H1 (cell line): ENCODE results near the gene FCF1. TPM values are rescaled to one million over a fixed set of nuclear protein-coding genes. Genes with fewer than 3 reads are reported as not detected.

Experiments
- CTCF ChIA-PET: fragments of 300-600 bp; sonication (Branson Sonifier 250); formaldehyde crosslinking; loops from one replicate; lab custom pipeline; 2021; ENCODE audit not compliant: partially characterized antibody; lab: Charles Lee
- POLR2A ChIA-PET: fragments of 300-600 bp; sonication (Branson Sonifier 250); formaldehyde crosslinking; loops from one replicate; lab custom pipeline; 2021; ENCODE audit warnings: inconsistent platforms; ENCODE audit not compliant: partially characterized antibody; lab: Charles Lee
- DNase-seq, 2 experiments: peaks; one replicate each; pipeline versions ENCODE4 v3.0.0 to v3.0.0-alpha.2; 2010 to 2022; ENCODE audit warnings: low spot score in 2 of 2, low read depth in 1 of 2, mixed read lengths in 1 of 2
- FAIRE-seq: peaks from 2 replicates; lab custom pipeline; 2011; peaks lifted over from hg19 to GRCh38; lab: Jason Lieb, UNC
- H2AFZ ChIP-seq: 2 replicates; pipeline ENCODE4 v1.8.1; 2012; ENCODE audit warnings: low read length, inconsistent platforms
- H2AK5ac ChIP-seq: 2 replicates; pipeline ENCODE4 v1.6.1; 2013; ENCODE audit warnings: low read depth, low read length
- H2BK120ac ChIP-seq: replicated peaks from 2 replicates; pipeline ENCODE3; 2013; ENCODE audit warnings: low read depth, low read length, inconsistent platforms
- H2BK12ac ChIP-seq: 2 replicates; pipeline ENCODE4 v1.6.1; 2013; ENCODE audit warnings: low read depth, low read length
- H2BK15ac ChIP-seq: 2 replicates; pipeline ENCODE4 v1.6.1; 2013; ENCODE audit warnings: low read length
- H2BK20ac ChIP-seq: 2 replicates; pipeline ENCODE4 v1.6.1; 2013; ENCODE audit warnings: low read length
- H2BK5ac ChIP-seq: 2 replicates; pipeline ENCODE4 v1.6.1; 2013; ENCODE audit warnings: low read depth, low read length
- H3K14ac ChIP-seq: 2 replicates; pipeline ENCODE4 v1.6.1; 2013; ENCODE audit warnings: inconsistent platforms; ENCODE audit not compliant: insufficient read length
- H3K18ac ChIP-seq: 2 replicates; pipeline ENCODE4 v1.6.1; 2013; ENCODE audit warnings: low read length; ENCODE audit errors: extremely low read depth
- H3K23ac ChIP-seq: 2 replicates; pipeline ENCODE4 v1.6.1; 2013; ENCODE audit warnings: inconsistent platforms; ENCODE audit not compliant: insufficient read length
- H3K23me2 ChIP-seq: 2 replicates; pipeline ENCODE4 v1.6.1; 2013; ENCODE audit warnings: low read depth, low read length
- H3K27ac ChIP-seq: 2 replicates; pipeline ENCODE4 v1.6.1; 2011; ENCODE audit warnings: low read depth, low read length, inconsistent platforms
- H3K27me3 ChIP-seq, 4 experiments: replicated peaks in 1 of 4; 1 replicate in 1 of 4; 2 replicates in 3 of 4; pipeline versions ENCODE4 v1.6.1 to v1.8.1; 2011 to 2013; ENCODE audit warnings: low read length in 3 of 4, mild to moderate bottlenecking in 3 of 4, inconsistent platforms in 2 of 4, mixed read lengths in 2 of 4, moderate library complexity in 1 of 4; ENCODE audit not compliant: control insufficient read depth in 3 of 4, insufficient read depth in 3 of 4; ENCODE audit errors: extremely low read depth in 1 of 4
- H3K36me3 ChIP-seq, 4 experiments: 2 replicates each; pipeline versions ENCODE4 v1.6.1 to v1.8.1; 2011 to 2013; ENCODE audit warnings: mild to moderate bottlenecking in 4 of 4, low read length in 3 of 4, moderate library complexity in 2 of 4, control low read depth in 1 of 4, inconsistent platforms in 1 of 4; ENCODE audit not compliant: insufficient read depth in 4 of 4, control insufficient read depth in 2 of 4
- H3K4ac ChIP-seq: replicated peaks from 2 replicates; pipeline ENCODE3; 2013; ENCODE audit warnings: low read length, low read depth, mixed read lengths, inconsistent platforms; ENCODE audit not compliant: insufficient read length
- H3K4me1 ChIP-seq, 4 experiments: replicated peaks in 1 of 4; 1 replicate in 1 of 4; 2 replicates in 3 of 4; pipeline versions ENCODE4 v1.6.1 to v1.8.1; 2011 to 2013; ENCODE audit warnings: low read length in 3 of 4, inconsistent platforms in 2 of 4, mixed read lengths in 1 of 4; ENCODE audit not compliant: insufficient read depth in 4 of 4, control insufficient read depth in 3 of 4
- H3K4me2 ChIP-seq, 2 experiments: 2 replicates each; pipeline versions ENCODE4 v1.6.1 to v1.8.1; 2011 to 2013; ENCODE audit warnings: low read depth in 2 of 2, low read length in 2 of 2, control low read depth in 1 of 2, inconsistent platforms in 1 of 2, mild to moderate bottlenecking in 1 of 2; ENCODE audit not compliant: insufficient read depth in 1 of 2
- H3K4me3 ChIP-seq, 4 experiments: fragments of 200-600, 300-600 bp in 1 of 4; sonication (generic), shearing (Covaris generic), sonication (Bioruptor Twin) in 1 of 4; 2 replicates each; pipeline versions ENCODE4 v1.5.1 to v1.8.1; 2011 to 2016; ENCODE audit warnings: low read length in 4 of 4, low read depth in 3 of 4, control low read depth in 2 of 4, inconsistent platforms in 2 of 4, mild to moderate bottlenecking in 2 of 4, mixed read lengths in 1 of 4, moderate library complexity in 1 of 4; ENCODE audit not compliant: insufficient read depth in 2 of 4; ENCODE audit errors: extremely low read depth in 1 of 4
- H3K56ac ChIP-seq: replicated peaks from 2 replicates; pipeline ENCODE3; 2013; ENCODE audit warnings: low read depth, mild to moderate bottlenecking, mixed read lengths, low read length, inconsistent platforms; ENCODE audit not compliant: insufficient read length
- H3K79me1 ChIP-seq: 2 replicates; pipeline ENCODE4 v1.6.1; 2013; ENCODE audit warnings: low read depth, low read length, control low read depth
- H3K79me2 ChIP-seq, 2 experiments: 2 replicates each; pipeline versions ENCODE4 v1.6.1 to v1.8.1; 2012 to 2013; ENCODE audit warnings: low read length in 2 of 2, mild to moderate bottlenecking in 2 of 2, inconsistent platforms in 1 of 2; ENCODE audit not compliant: insufficient read depth in 2 of 2, control insufficient read depth in 1 of 2
- H3K9ac ChIP-seq, 4 experiments: replicated peaks in 1 of 4; 1 replicate in 1 of 4; 2 replicates in 3 of 4; pipeline versions ENCODE4 v1.6.1 to v1.8.1; 2011 to 2013; ENCODE audit warnings: low read depth in 3 of 4, low read length in 3 of 4, control low read depth in 2 of 4, mild to moderate bottlenecking in 2 of 4, moderate library complexity in 2 of 4, inconsistent platforms in 1 of 4; ENCODE audit errors: extremely low read depth in 1 of 4
- H3K9me3 ChIP-seq, 2 experiments: 2 replicates each; pipeline versions ENCODE4 v1.6.1 to v1.8.1; 2012 to 2013; ENCODE audit warnings: mild to moderate bottlenecking in 2 of 2, moderate library complexity in 2 of 2, control low read depth in 1 of 2, inconsistent platforms in 1 of 2, low read depth in 1 of 2, low read length in 1 of 2, mixed read lengths in 1 of 2; ENCODE audit not compliant: insufficient read depth in 2 of 2
- H4K20me1 ChIP-seq, 2 experiments: replicated peaks in 1 of 2; 2 replicates each; pipeline versions ENCODE3 to v1.8.1; 2011 to 2013; ENCODE audit warnings: inconsistent platforms in 2 of 2, low read length in 2 of 2, mild to moderate bottlenecking in 1 of 2; ENCODE audit not compliant: insufficient read depth in 2 of 2, control insufficient read depth in 1 of 2
- H4K5ac ChIP-seq: 2 replicates; pipeline ENCODE4 v1.6.1; 2013; ENCODE audit warnings: low read length, low read depth, mixed read lengths, inconsistent platforms; ENCODE audit not compliant: insufficient read length
- H4K8ac ChIP-seq: 2 replicates; pipeline ENCODE4 v1.8.0; 2013; ENCODE audit warnings: mild to moderate bottlenecking, moderate library complexity, low read length, inconsistent platforms; ENCODE audit not compliant: insufficient read depth; ENCODE audit errors: extremely low read depth
- H4K91ac ChIP-seq: replicated peaks from 2 replicates; pipeline ENCODE3; 2013; ENCODE audit warnings: low read length, mixed read lengths, inconsistent platforms; ENCODE audit not compliant: insufficient read length
- ASH2L ChIP-seq: fragments of 200-600, 300-600 bp; sonication (generic); IDR thresholded peaks from one replicate; pipeline ENCODE4 v1.7.1; 2017; ENCODE audit warnings: low read length
- CBX5 ChIP-seq: fragments of 300-800, 300-1000 bp; sonication (generic); IDR thresholded peaks from 2 replicates; pipeline ENCODE4 v1.7.1; 2016; ENCODE audit warnings: antibody characterized with exemption, low read length, low read depth
- EGR1 ChIP-seq: IDR thresholded peaks from 2 replicates; pipeline ENCODE4 v1.6.1; 2011; ENCODE audit warnings: low read depth, low read length, borderline replicate concordance
- GABPA ChIP-seq: IDR thresholded peaks from 2 replicates; pipeline ENCODE4 v1.6.1; 2011; ENCODE audit warnings: mild to moderate bottlenecking, low read length, moderate library complexity, borderline replicate concordance; ENCODE audit not compliant: insufficient read depth
- NANOG ChIP-seq: IDR thresholded peaks from 2 replicates; pipeline ENCODE4 v1.6.1; 2011; ENCODE audit warnings: low read length, low read depth, mild to moderate bottlenecking, inconsistent platforms; ENCODE audit not compliant: insufficient read depth, poor library complexity, severe bottlenecking
- POU5F1 ChIP-seq: IDR thresholded peaks from 2 replicates; pipeline ENCODE4 v1.6.1; 2011; ENCODE audit warnings: low read depth, mild to moderate bottlenecking, low read length, moderate library complexity
- RAD21 ChIP-seq, 2 experiments: IDR thresholded peaks in 1 of 2; conservative IDR thresholded peaks in 1 of 2; 2 replicates each; pipeline ENCODE4 v1.6.1; 2011; ENCODE audit warnings: low read depth in 2 of 2, low read length in 2 of 2, improper control_type of control experiment in 1 of 2, inconsistent platforms in 1 of 2, mild to moderate bottlenecking in 1 of 2, moderate library complexity in 1 of 2
- TBP ChIP-seq: IDR thresholded peaks from 2 replicates; pipeline ENCODE4 v1.6.1; 2011; ENCODE audit warnings: low read depth, low read length, improper control_type of control experiment
- TCF12 ChIP-seq: IDR thresholded peaks from 2 replicates; pipeline ENCODE4 v1.6.1; 2011; ENCODE audit warnings: low read depth, mild to moderate bottlenecking, low read length
- YY1 ChIP-seq: IDR thresholded peaks from 2 replicates; pipeline ENCODE4 v1.6.1; 2011; ENCODE audit warnings: low read depth, mild to moderate bottlenecking, low read length
- WGBS, 2 experiments: shearing (Covaris generic) in 1 of 2; methylation state at CpG; one replicate each; pipeline versions ENCODE4 v1.1.6 to v1.1.7; 2013 to 2015; ENCODE audit warnings: low lambda C conversion rate in 2 of 2, mixed read lengths in 2 of 2, inconsistent platforms in 1 of 2, low coverage in 1 of 2, missing lambda C conversion rate in 1 of 2; ENCODE audit not compliant: insufficient replicate concordance in 2 of 2, insufficient coverage in 1 of 2, insufficient read length in 1 of 2; ENCODE audit errors: extremely low coverage in 1 of 2, missing lambda C conversion rate in 1 of 2; 5-methylcytosine and 5-hydroxymethylcytosine counted together
- polyA plus RNA-seq, 7 experiments: library from polyadenylated mRNA; depleted of rRNA in 3 of 7; stranded (reverse) in 5 of 7; unstranded in 2 of 7; fragments of >200 nt in 5 of 7; fragments of 200-250 nt in 2 of 7; gene quantifications; 1 replicate in 5 of 7; 2 replicates in 1 of 7; 4 replicates in 1 of 7; pipeline versions ENCODE4 v1.2.1 to v1.2.3, GENCODE V29; 2011 to 2013; ENCODE audit warnings: missing spikeins in 2 of 7, mixed read lengths in 2 of 7
- total RNA-seq: library from RNA; stranded (reverse); fragmentation: NEBNext Ultra II Directional; extraction: Animal tissue kit (Norgen Biotek cat#: 25700); gene quantifications from 2 replicates; pipeline ENCODE4 v1.2.1, GENCODE V29; 2021

FCF1 gene
- total and polyA plus RNA-seq, 2 of the 8 experiments (the other 6 are each of a cell fraction or from before 2014, with no cell fraction given): 48.1 to 84.3 TPM

DNA sequence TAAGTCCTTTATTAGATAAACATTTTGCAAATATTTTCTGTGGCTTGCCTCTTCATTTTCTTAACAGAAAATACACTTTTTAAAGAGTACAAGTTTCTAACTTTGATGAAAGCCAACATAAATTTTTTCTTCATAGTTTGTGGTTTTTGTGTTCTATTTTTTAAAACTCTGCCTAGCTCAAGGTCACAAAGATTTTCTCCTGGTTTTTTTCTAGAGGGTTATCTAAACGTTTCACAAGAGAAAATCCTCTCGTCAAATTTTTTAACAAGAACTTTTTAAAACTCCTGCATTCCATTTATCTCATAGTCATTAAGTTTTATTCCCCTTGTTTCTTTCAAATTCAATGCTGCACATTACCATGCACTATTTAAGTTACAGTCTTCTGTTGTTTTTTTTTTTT lies 8.3 kb upstream of the FCF1 start:
- Histone ChIP-seq H3K9me3 (peaks cover 16 to 18% of the 10 kb centered on the region in 2 experiments; a peak in 3 of 4 replicates), H3K4me3 (no peak overlapping the region), H2BK12ac (no peak overlapping the region), H3K79me1 (peaks cover 3% of the 10 kb centered on the region; the same call in 1 of the 2 replicates), H3K4me2 (no peak overlapping the region), H4K20me1 (peaks cover 0 to 2% of the 10 kb centered on the region in 2 experiments), H3K14ac (no peak overlapping the region), H4K91ac (no peak overlapping the region), H3K27me3 (no peaks in the 10 kb centered on the region), H3K79me2 (peaks cover 0 to 74% of the 10 kb centered on the region in 2 experiments; a peak in 2 of 4 replicates), H3K56ac (no peak overlapping the region), H2BK20ac (no peak overlapping the region), H3K9ac (no peak overlapping the region), H2AK5ac (no peak overlapping the region), H3K23me2 (no peaks in the 10 kb centered on the region), H2BK15ac (no peak overlapping the region), H2BK120ac (no peak overlapping the region), H3K36me3 (peaks cover 0 to 3% (median 0%) of the 10 kb centered on the region in 4 experiments; a peak in 1 of 8 replicates), H3K4ac (no peak overlapping the region), H4K5ac (no peak overlapping the region), H2BK5ac (no peak overlapping the region), H2AFZ (no peak overlapping the region), H4K8ac (no peak overlapping the region), H3K23ac (no peak overlapping the region), H3K27ac (no peak overlapping the region), H3K18ac (no peak overlapping the region), H3K4me1 (no peaks in the 10 kb centered on the region)
- FAIRE-seq: no peak
- WGBS, 2 experiments: 91% methylated on average over 2 of the region's 2 CpGs; no CpG with 5 or more reads in 1 of the 2 experiments
- POLR2A ChIA-PET: interaction anchor here (1.7 kb wide), 1 partner anchor 14 kb away, joined by 6 read pairs; no protein-coding TSS in a partner anchor
- DNase-seq: no peak
- CTCF ChIA-PET: no interaction called here
- TF ChIP-seq RAD21 (IDR thresholded peaks at IDR 0.05 in 1 of 2, conservative IDR thresholded peaks at IDR 0.05 in 1 of 2; ENCODE audit: low read depth in 2 of 2, low read length in 2 of 2): no peak
- no peak for TF ChIP-seq ASH2L
- no peak for TF ChIP-seq YY1
- TF ChIP-seq POU5F1: no peak
- TF ChIP-seq NANOG: no peak
- no peak for TF ChIP-seq CBX5
- TF ChIP-seq TBP: no peak
- TF ChIP-seq EGR1: no peak
- TF ChIP-seq TCF12: no peak
- TF ChIP-seq GABPA: no peak
